Measurements from ENCODE around the gene PDE9A. TPM values are rescaled to one million over a fixed set of nuclear protein-coding genes. Genes with fewer than 3 reads are reported as not detected.

PDE9A gene
- total RNA-seq, 1 experiment from 2014 or later, result 44.8 TPM

DNA sequence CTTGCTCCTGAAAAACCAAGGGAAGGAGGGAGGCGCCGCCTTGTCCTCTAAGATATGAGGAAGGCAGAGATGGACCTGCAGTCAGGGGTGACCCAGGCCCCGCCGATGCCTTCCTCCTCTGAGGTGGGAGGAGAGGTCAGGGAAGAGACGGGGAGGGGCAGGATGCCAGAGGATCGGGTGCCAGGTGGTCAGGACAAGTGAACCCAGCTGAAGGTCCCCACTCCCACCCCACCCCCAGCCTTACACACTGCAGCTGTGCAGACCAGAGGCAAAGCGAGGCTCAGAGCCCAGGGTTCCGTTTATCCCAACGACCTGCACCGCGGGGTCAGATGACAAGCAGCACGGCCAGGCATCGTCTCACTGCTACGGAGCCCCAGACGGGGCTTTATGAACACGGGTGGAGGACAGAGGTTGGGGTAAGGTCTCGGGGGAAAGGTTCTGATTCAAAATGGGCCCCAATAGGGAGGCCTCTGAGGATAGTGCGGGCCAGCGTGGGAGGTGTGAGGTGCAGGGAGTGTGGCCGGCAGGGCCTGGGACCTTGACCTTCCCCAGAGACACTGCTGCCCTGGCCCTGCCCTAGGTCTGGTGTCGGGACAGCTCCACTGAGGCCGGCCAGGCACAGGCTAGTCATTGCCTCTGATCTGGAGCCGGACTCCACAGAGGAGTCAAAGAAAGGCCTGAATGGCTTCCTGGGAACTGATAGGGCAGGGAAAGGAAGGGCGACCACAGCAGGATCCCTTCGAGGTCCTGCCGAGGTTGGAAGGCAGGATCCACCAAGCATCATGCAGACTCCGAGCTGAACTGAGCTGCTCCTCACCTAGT lies 113.5 kb downstream of the PDE9A start (continued):
- TF ChIP-seq, protein P1, sequence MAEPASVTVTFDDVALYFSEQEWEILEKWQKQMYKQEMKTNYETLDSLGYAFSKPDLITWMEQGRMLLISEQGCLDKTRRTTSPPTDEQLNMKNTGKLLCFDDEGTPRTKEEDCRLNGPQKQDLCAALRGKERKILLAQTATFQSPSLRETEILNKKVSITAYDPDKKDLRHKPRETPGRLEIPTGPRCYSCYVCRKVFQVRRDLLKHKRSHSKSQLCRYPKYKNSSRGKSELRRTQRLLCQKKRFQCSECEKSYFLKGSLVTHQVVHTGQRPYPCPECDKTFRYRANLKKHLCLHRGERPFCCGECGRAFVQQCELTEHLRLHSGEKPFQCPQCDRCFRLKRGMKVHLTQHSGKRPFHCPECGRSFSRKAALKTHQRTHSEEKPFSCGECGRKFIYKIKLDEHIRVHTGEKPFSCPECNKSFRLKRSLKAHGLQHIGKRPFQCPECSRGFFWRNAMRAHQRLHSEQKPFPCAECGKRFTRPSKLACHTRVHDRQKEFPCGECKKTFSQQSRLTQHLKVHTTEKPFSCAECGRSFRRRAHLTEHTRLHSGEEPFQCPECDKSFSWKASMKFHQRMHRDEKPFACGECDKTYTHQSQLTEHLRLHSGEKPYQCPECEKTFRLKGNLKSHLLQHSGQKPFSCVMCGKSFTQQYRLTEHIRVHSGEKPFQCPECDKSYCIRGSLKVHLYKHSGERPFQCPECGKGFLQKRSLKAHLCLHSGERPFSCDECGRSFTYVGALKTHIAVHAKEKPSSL (CRISPR knock-in tag; conservative IDR thresholded peaks at IDR 0.05), result no peak
- TF ChIP-seq HMGA2 (CRISPR knock-in tag; IDR thresholded peaks at IDR 0.05), result no peak
- TF ChIP-seq CBFB (CRISPR knock-in tag; IDR thresholded peaks at IDR 0.05; ENCODE audit: low read depth), result no peak
- TF ChIP-seq, protein P2, sequence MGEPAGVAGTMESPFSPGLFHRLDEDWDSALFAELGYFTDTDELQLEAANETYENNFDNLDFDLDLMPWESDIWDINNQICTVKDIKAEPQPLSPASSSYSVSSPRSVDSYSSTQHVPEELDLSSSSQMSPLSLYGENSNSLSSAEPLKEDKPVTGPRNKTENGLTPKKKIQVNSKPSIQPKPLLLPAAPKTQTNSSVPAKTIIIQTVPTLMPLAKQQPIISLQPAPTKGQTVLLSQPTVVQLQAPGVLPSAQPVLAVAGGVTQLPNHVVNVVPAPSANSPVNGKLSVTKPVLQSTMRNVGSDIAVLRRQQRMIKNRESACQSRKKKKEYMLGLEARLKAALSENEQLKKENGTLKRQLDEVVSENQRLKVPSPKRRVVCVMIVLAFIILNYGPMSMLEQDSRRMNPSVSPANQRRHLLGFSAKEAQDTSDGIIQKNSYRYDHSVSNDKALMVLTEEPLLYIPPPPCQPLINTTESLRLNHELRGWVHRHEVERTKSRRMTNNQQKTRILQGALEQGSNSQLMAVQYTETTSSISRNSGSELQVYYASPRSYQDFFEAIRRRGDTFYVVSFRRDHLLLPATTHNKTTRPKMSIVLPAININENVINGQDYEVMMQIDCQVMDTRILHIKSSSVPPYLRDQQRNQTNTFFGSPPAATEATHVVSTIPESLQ (CRISPR knock-in tag; IDR thresholded peaks at IDR 0.05), result no peak
- no peak for TF ChIP-seq NFYB (CRISPR knock-in tag; conservative IDR thresholded peaks at IDR 0.05; ENCODE audit: low read depth)
- TF ChIP-seq SP1 (CRISPR knock-in tag; conservative IDR thresholded peaks at IDR 0.05), result no peak
- no peak for TF ChIP-seq NR3C1 (CRISPR knock-in tag; conservative IDR thresholded peaks at IDR 0.05; ENCODE audit: low read depth)
- TF ChIP-seq, protein P3, sequence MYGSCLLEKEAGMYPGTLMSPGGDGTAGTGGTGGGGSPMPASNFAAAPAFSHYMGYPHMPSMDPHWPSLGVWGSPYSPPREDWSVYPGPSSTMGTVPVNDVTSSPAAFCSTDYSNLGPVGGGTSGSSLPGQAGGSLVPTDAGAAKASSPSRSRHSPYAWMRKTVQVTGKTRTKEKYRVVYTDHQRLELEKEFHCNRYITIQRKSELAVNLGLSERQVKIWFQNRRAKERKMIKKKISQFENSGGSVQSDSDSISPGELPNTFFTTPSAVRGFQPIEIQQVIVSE (CRISPR knock-in tag; IDR thresholded peaks at IDR 0.05; ENCODE audit: borderline replicate concordance), result no peak
- no peak for TF ChIP-seq ZNF671 (CRISPR knock-in tag; IDR thresholded peaks at IDR 0.05)
- no peak for TF ChIP-seq ZBTB21 (CRISPR knock-in tag; IDR thresholded peaks at IDR 0.05; ENCODE audit: borderline replicate concordance)
- TF ChIP-seq JAZF1 (CRISPR knock-in tag; IDR thresholded peaks at IDR 0.05), result no peak
- TF ChIP-seq, protein P4, sequence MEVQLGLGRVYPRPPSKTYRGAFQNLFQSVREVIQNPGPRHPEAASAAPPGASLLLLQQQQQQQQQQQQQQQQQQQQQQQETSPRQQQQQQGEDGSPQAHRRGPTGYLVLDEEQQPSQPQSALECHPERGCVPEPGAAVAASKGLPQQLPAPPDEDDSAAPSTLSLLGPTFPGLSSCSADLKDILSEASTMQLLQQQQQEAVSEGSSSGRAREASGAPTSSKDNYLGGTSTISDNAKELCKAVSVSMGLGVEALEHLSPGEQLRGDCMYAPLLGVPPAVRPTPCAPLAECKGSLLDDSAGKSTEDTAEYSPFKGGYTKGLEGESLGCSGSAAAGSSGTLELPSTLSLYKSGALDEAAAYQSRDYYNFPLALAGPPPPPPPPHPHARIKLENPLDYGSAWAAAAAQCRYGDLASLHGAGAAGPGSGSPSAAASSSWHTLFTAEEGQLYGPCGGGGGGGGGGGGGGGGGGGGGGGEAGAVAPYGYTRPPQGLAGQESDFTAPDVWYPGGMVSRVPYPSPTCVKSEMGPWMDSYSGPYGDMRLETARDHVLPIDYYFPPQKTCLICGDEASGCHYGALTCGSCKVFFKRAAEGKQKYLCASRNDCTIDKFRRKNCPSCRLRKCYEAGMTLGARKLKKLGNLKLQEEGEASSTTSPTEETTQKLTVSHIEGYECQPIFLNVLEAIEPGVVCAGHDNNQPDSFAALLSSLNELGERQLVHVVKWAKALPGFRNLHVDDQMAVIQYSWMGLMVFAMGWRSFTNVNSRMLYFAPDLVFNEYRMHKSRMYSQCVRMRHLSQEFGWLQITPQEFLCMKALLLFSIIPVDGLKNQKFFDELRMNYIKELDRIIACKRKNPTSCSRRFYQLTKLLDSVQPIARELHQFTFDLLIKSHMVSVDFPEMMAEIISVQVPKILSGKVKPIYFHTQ (CRISPR knock-in tag; IDR thresholded peaks at IDR 0.05), result no peak
- TF ChIP-seq, protein P5, sequence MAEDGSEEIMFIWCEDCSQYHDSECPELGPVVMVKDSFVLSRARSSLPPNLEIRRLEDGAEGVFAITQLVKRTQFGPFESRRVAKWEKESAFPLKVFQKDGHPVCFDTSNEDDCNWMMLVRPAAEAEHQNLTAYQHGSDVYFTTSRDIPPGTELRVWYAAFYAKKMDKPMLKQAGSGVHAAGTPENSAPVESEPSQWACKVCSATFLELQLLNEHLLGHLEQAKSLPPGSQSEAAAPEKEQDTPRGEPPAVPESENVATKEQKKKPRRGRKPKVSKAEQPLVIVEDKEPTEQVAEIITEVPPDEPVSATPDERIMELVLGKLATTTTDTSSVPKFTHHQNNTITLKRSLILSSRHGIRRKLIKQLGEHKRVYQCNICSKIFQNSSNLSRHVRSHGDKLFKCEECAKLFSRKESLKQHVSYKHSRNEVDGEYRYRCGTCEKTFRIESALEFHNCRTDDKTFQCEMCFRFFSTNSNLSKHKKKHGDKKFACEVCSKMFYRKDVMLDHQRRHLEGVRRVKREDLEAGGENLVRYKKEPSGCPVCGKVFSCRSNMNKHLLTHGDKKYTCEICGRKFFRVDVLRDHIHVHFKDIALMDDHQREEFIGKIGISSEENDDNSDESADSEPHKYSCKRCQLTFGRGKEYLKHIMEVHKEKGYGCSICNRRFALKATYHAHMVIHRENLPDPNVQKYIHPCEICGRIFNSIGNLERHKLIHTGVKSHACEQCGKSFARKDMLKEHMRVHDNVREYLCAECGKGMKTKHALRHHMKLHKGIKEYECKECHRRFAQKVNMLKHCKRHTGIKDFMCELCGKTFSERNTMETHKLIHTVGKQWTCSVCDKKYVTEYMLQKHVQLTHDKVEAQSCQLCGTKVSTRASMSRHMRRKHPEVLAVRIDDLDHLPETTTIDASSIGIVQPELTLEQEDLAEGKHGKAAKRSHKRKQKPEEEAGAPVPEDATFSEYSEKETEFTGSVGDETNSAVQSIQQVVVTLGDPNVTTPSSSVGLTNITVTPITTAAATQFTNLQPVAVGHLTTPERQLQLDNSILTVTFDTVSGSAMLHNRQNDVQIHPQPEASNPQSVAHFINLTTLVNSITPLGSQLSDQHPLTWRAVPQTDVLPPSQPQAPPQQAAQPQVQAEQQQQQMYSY (CRISPR knock-in tag; IDR thresholded peaks at IDR 0.05), result no peak
- no peak for TF ChIP-seq GRHL2 (CRISPR knock-in tag; IDR thresholded peaks at IDR 0.05; ENCODE audit: insufficient replicate concordance, severe bottlenecking)
- no peak for TF ChIP-seq NR1H2 (CRISPR knock-in tag; IDR thresholded peaks at IDR 0.05)

All from WTC11 (cell line).